Activated CD4-positive, alpha-beta T cell treated with anti-CD3 and anti-CD28 coated beads, Interleukin-2, Interleukin-6, amounts not matched to agents 100 ng/mL and 50 ng/mL, durations not matched to agents 16 hours and 8 hours (primary cell): ENCODE results near the gene PARP3.
A peak's percentile ranks its signal among the peaks of the same experiment; 100 is the strongest.

Experiments
- DNase-seq: peaks from one replicate; pipeline ENCODE4 v3.0.0-alpha.2; 2020

PARP3 gene

DNA sequence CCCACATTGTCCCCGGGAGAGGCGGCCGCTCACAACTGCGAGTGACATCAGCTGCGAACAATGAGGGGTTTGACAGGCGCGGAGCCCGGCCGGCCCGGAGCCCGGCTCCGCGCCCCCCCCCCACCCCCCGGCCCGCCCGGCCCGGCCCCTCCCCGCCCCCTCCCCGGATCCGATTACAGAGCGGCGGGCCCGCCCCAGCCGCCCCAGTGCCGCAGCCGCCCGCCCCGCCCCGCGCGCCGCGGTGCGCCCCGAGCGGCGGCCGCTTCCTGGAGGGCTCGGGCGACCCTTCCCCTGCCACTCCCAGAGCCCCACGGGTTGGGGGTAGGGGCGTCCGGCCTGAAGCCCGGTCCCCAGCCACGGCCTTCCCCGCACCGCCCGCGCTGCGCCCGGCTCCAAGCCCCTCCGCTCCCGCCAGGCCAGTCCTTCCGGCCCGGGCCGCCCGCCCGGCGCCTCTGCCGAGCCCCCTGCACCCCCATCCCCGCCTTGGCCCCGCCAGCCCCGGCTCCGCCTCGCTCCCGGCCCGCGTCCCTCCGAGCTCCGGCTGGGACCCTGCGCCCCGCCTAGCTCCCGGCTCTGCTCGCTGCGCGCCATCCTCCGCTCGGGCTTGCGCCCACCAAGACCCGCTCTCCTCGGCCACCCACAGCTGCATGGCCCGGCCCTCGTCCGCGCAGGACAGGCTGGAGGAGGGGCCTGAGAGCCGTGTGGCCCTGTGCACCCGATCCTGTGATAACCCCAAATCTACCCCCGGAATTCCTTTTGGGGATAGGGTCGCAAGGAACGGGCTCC, 25.4 kb downstream of the PARP3 start, which contains the start of gene PCBP4:
PCBP4 (minus strand) TSS at position 71 of the 786 bp plus-strand sequence. CDS start 6,214 bp downstream, outside the sequence.
- DNase-seq = peak; percentile 33

DNA sequence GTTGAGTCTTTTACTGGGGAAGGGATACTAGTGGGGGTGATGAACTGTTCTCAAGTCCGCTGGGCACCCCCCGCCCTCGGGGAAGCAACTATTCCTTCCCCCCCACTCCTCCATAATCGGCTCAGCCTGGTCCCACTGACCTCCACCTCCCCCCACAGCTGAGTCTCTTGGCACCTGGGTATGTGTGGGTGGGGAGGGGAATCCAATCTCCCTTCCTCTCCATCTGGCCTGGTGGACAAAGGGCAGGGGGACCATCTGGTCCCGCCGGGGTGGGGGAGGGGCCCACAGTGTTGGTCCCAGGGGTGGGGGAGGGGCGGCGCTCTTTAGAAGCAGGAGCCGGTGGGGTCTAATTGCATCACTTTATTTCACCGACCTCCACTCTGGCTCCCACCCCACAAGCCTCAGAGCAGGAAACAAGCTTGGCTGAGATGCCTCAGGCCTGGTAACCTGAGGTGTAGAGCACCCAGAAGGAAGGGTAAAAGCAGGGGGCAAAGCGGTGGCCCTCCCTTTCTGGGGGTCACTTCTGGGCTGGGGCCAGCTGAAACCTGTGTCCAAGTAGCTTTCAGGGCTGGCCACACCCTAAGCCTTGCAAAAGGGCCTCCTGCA, 26.1 kb downstream of the PARP3 start:
- DNase-seq = no peak

DNA sequence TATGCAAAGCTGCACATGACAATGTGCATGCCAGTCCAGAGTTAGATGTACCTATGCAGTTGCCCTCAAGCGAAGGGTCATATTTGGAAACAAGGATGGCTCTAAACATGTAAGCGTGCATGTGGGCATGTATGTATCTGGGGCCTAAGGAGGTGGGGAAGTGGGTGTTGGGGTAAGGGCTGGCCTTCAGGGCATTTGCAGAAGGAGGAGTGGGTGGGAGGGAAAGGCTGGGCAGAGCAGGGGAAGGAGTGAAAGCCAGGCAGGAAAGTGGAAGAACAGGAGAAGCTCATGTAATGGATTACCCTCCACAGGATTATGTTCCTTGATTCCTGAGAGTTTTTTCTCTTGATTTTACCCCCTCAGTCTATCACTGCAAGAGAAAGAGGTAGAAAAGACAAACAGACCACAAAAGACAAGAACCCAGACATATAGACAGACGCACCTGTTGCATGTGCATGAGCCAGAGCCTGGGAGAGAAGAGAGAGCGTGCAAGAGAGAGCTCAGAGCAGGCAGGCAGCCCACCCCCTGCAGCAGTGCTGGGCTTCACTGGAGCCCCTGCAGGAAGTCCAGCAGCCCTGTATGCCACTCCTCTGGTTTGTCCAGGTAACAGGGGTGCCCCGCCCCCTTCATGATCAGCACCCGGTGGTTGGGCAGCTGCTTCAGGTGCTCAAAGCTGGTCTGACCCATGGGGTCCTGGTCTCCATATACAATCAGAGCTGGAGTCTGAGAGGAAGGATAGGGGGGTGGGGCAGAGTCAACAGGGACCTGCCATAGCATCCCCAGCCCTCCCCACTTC, 26.9 kb downstream of the PARP3 start:
- DNase-seq = no peak

DNA sequence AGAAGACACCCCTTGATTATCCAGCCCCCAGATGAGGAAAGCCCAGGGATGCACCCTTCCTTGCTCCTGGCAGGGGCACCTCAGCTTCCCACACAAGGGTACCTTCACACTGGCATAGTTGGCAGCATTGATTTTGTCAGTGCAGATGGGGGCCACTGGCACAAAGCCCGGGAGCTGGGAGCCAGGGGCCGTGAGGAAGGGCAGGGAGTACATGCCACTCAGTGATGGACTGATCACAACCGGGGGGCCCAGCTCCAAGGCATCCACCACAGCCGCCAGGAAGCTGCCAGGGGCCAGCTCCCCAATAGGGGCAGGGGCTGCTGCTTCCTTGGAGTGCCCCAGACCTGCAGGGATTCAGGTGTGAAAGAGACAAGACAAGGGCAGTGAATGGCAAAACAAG, 27.7 kb downstream of the PARP3 start:
- DNase-seq = no peak

DNA sequence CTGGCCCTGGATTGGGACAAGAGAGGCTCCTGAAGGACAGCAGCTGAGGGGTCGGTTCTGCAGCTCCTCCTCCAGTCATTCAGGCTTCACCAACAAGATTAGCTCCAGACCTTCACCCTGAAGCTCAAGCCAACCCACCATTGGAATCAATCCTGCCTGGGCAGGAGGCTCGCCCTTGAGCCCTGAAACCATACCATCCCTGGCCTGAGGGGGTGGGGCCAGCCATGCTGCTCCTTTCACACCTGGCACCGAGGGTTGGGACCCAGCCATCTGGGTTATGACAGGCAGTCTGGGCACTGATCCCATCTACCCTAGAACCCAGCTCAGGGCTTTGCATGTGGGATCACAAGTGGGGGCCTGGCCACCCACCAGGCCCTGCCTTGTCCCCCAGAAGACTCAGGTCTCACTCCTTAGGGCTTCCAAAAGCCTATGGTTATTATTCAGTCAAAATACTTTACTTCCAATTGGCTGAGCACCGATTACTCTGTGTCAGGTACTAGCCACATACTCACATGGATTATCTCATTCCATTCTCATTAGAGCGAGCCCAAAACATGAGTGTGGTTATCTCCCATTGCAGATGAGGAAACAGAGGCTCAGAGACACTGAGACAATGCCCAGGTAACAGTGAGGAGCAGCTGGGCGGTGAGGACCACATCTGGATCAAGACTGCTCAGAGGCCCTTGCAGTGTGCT, 28.6 kb downstream of the PARP3 start:
- no peak for DNase-seq

DNA sequence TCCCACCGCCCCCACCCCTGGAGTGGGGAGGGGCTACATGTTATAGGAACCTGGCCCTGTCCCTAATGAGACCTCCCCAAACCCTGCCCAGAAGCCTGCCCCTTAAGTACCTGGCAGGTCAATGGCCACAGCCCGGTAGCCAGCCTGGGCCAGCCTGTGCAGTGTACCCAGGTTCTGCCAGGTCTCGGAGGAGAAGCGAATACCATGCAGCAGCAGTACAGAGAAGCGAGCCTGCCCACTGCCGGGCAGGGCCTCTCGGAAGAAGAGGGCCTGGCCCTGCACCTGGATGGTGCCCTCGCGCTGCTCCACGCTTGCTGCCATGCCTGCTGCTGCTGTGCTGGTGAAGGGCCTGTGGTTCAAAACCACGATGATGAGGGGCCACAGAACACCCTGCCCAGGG, 29.2 kb downstream of the PARP3 start:
- DNase-seq = no peak

DNA sequence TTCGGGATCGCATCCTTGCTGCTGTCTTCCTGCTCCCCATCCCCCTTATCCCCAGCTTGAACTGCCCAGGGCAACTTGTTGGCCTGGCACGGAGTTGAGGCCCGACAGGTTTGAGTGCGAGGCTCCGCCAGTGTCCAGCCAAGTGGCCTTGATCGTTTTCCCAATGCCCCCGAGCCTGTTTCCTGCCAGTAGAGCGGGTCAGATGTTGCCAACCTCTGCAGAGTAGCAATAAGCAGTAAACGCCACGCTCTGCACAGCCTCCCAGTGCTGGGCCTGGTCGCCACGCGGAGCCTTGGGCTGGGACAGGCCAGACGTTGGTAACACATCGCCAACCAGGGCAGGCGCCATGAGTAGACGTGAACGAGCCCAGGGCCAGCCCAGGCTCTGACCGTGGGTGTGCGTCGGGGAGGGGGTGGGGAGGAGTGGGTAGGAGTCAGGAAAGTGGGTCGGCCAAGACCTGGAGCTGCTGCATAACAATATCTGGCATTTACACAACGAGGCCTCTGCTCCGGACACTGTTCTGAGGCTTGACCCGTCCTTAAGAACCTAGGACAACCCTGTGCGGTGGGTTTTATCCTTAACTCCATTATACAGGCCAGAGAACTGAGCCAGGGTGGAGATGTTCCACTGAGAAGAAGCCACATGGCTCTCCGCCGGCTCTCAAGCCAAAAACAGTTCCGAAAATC, 32.3 kb downstream of the PARP3 start:
- DNase-seq = peak; percentile 38

DNA sequence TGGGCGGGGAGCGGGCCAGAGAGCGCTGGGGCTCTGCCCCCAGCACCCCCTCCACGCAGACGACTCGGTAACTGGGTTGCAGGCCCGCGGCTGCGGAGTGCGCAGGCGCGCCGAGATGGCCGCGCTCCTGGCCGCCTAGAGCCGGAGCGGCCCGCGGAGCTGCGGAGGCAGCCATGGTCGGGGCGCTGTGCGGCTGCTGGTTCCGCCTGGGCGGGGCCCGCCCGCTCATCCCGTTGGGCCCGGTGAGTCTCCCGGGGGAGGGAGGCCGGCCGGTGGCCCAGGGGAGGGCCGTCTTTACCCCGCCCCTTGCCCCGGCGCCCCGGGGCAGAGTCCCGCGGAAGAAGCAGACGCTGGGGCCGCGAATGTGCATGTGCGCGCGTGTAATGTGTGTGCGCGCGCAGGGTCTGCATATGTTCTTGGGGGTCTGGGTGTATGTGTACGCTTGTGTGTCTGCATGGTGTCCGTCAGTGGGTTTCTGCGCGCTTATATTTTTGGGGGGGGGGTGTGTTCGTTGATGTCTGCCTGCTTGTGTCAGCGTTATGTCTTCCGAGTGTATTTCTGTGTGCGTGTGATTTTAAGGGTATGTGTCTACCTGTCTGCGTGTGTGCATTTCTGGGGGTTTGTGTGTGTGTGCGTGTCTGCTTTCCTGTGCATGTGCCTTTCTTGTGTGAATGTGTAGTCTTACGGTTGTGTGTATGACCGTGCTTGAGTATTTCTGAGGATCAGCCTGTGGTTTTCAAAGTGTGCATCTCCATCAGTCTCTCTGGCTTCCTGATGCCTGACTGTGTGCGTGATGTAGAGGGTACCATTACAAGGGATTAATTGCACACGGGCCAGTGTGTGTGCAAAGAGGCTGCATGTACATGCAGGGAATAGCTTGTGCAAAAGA, 33.0 kb downstream of the PARP3 start, which contains the start of gene ABHD14A:
ABHD14A (plus strand) TSS at position 102 of the 889 bp plus-strand sequence; CDS start at position 174, 72 bp downstream.
- DNase-seq = peak; percentile 80

DNA sequence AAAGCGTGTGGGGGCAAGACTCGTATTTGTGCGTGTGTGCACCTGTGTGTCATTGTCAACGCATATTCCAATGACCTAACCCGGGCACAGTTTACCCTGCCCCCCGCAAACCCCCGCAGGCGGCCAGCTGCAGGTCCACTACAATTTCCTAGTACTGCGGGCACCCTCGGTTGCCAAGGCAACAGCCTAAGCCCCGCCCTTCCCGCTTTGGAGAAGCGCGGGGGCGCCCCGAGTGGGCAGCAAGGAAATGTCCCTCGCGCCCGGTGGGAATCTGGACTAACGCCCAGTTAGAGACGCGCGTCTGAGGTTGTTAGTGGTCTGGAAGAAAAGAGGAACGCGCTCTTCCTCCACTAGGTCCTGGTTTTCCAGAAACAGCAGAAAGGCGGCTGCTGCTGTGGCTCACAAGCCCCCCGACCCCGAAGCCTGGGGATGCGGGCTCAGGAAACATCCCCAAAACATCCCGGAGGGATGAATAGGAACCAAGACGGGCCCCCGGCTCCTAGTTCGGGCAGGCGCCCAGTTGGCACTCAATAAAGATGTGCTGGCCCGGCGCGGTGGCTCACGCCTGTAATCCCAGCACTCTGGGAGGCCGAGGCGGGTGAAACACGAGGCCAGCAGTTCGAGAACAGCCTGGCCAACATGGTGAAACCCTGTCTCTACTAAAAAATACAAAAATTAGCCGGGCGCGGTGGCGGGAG, 33.8 kb downstream of the PARP3 start:
- DNase-seq = peak; percentile 49

DNA sequence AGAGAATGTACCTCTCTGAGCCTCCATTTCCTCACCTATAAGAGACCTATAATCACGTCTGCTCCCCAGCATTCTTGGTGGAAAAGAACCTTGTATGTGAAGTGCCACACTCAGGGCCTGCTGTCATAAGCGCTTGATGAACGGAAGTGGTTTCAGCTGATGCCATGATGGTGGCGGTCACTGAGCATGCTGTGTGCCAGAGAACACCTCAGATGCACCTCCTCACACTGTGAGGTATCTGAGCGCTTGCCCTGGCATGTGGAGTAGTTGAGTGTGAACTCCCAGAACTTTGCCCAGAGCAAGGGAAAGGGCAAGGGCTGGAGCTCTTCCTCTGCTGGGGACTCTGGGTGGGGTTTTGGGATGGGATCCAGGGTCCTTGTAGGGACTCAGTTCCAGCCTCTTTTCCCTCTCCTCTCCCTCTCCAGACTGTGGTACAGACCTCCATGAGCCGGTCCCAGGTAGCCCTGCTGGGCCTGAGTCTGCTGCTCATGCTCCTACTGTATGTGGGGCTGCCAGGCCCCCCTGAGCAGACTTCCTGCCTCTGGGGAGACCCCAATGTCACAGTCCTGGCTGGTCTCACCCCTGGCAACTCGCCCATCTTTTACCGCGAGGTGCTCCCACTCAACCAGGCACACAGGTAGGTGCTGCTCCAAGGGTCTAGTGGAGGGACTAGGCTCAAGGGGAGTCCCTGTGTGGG, 35.4 kb downstream of the PARP3 start:
- peak; percentile 46 for DNase-seq

DNA sequence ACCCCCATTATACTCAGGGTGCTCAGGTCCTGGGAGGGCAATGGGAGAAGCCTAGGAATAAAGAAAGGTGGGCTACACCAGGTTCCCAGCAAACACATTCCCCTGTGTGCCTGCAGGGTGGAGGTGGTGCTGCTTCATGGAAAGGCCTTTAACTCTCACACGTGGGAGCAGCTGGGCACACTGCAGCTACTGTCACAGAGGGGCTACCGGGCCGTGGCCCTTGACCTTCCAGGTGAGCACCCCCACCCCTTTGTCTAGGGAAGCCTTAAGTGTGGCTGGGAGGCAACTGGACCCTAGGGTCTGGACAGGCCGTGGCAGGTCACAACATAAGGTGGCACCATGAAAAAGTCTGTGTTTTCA, 36.0 kb downstream of the PARP3 start:
- DNase-seq = no peak

DNA sequence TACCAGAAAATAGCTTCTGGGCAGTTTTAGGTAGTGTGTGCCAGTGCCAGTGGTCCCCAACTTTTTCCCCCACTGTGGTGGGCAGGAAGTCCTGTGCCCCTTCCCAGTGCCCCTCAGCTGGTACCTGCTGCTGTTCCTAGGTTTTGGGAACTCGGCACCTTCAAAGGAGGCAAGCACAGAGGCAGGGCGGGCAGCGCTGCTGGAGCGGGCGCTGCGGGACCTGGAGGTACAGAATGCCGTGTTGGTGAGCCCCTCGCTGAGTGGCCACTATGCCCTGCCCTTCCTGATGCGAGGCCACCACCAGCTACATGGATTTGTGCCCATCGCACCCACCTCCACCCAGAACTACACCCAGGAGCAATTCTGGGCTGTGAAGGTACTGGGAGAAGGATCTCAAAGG, 38.1 kb downstream of the PARP3 start:
- DNase-seq = no peak

DNA sequence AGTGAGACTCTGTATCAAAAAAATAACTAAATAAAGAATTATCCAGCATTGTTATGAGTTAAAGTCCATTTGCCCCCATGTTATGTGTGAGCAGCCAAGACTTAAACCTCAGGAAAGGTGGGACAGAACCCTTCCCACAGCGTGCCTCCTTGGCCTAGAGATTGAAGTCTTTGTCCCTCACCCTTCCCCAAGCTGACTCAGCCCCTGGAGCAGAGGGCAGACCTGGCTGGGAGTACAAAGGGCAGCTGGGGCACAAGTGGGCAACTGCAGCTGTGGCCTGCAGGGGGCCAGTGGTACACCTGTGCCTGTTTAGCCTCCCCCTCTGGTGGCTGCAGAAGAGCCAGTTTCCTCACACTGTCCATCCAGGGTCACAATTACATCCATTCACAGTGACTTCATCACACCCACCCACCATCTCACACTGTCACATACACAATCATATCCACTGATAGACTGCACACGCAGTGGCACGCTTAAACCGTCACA, 40.2 kb downstream of the PARP3 start:
- DNase-seq = peak; percentile 55

DNA sequence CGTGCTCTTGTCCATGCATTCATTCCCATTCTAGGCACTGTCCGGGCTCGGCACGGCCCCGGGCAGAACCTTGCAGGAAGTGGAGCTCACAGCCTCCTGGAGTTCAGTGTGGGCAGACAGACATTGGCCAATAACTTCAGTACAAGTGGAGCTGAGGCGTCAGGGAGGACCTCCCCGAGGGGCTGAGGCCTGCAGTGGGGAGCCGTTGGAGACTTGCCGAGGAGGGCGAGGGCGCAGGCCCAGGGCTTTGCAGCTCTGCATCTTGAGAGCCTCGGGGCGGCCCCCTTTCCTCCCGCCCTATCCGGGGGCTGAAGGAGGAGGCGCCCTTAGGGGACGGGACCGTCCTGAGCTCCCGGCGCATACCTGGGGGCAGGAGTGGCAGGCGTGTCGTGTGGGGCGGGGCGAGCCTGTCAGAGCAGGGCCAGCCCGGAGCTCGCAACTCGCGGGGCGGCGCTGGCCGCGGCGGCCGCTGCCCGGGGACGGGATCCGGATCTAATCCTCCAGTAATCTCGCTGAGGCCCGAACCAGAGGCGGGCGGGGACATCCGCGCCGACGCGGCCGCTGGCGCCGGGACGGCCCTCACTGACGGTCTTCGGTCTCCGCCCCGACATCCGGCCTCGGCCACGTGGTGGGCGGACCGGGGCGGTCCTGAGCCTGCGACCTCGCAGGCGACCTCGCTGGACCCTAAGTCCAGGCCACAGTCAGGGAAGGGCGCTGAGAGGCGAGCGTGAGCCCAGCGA, 40.8 kb downstream of the PARP3 start, which contains the start of gene ACY1:
ACY1 (plus strand) TSS at position 698 of the 740 bp plus-strand sequence. CDS start 530 bp downstream, outside the sequence.
- peak; percentile 87 for DNase-seq

DNA sequence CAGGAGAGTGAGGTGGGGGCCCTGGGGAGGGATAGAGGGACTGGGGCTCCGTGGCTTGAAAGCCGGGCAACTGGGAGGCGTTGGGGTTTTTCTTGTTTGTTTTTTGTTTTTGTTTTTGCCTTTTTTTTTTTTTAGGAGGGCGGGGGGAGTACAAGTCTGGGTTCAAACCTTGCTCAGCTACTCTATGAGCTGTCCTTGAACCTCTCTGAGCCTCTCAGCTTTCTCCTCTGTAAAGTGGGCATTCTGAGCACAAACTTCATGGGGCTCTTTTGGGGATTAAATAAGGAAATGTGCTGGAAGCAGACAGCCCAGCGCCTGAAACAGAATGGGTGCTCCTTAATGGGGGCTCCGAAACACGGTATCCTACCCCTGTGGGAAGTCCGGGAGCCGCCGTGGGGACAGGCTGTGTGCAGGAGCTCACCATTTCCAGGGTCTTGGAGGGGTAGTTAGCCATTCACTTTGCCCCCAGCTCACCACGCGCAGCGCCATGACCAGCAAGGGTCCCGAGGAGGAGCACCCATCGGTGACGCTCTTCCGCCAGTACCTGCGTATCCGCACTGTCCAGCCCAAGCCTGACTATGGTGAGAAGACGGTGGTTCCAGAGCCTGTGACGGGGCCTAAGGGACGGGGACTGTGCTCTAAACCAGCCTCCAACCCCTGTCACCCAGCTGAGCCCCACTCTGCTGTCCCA, 41.6 kb downstream of the PARP3 start:
- no peak for DNase-seq

DNA sequence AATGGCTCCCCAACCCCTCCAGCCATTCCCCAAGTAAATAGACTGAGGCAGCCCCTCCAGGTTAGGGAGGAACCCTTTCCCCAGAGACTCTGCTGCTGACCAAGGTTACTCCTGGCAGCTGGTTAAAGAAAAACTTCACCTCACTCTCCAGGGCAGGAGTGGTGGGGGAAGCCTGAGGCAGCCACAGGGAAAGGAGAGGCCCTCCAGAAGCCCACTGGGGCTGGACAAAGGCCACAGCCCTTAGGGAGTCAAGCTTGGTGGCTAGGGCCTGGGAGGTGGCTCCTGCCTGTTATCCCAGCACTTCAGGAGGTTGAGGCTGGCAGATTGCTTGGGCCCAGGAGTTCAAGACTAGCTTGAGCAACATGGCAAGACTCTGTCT, 42.1 kb downstream of the PARP3 start:
- DNase-seq = no peak

DNA sequence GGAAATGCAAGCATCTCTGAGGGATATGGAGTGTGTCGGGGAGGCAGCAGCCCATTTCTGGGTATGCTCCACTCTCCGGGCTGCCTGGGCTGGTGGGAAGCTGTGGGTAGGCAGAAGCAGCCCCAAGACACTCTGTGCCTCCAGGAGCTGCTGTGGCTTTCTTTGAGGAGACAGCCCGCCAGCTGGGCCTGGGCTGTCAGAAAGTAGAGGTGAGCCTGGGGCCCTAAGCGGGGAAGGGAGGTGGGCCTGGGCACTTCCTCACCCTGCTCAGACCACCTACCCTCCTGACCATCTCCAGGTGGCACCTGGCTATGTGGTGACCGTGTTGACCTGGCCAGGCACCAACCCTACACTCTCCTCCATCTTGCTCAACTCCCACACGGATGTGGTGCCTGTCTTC, 42.9 kb downstream of the PARP3 start:
- no peak for DNase-seq
